ENCODE data around the gene SHISAL1.

The SHISAL1 gene

GRCh38 chr22:44298406-44299091 lies 14.2 kb downstream of the SHISAL1 start:
- no peak for DNase-seq

GRCh38 chr22:44297470-44298061 lies 15.2 kb downstream of the SHISAL1 start:
- no peak for DNase-seq

GRCh38 chr22:44295406-44295805 lies 17.3 kb downstream of the SHISAL1 start:
- no peak for DNase-seq

- DNase-seq: no peak
These were observed 18.9 kb downstream of the SHISAL1 start for GRCh38 chr22:44293876-44294275.

GRCh38 chr22:44293034-44293433 lies 19.7 kb downstream of the SHISAL1 start:
- no peak for DNase-seq

GRCh38 chr22:44292521-44292920 lies 20.2 kb downstream of the SHISAL1 start:
- no peak for DNase-seq

GRCh38 chr22:44291674-44292360 lies 20.9 kb downstream of the SHISAL1 start:
- DNase-seq: no peak

- no peak for DNase-seq
These were observed 21.5 kb downstream of the SHISAL1 start for GRCh38 chr22:44291265-44291664.

GRCh38 chr22:44289414-44290171 lies 23.2 kb downstream of the SHISAL1 start:
- DNase-seq: no peak

- DNase-seq: no peak
These were observed 23.8 kb downstream of the SHISAL1 start for GRCh38 chr22:44288913-44289312.

- DNase-seq: no peak
These were observed 25.0 kb downstream of the SHISAL1 start for GRCh38 chr22:44287741-44288140.

- DNase-seq: no peak
These were observed 25.5 kb downstream of the SHISAL1 start for GRCh38 chr22:44287121-44287693.

GRCh38 chr22:44286646-44287045 lies 26.1 kb downstream of the SHISAL1 start:
- no peak for DNase-seq

- no peak for DNase-seq
These were observed 28.0 kb downstream of the SHISAL1 start for GRCh38 chr22:44284711-44285110.

GRCh38 chr22:44281768-44282637 lies 30.7 kb downstream of the SHISAL1 start:
- DNase-seq: no peak

GRCh38 chr22:44280665-44281188 lies 32.0 kb downstream of the SHISAL1 start:
- no peak for DNase-seq

GRCh38 chr22:44279069-44279360 lies 33.7 kb downstream of the SHISAL1 start:
- no peak for DNase-seq

GRCh38 chr22:44278243-44279068 lies 34.3 kb downstream of the SHISAL1 start:
- DNase-seq: no peak

- no peak for DNase-seq
These were observed 35.2 kb downstream of the SHISAL1 start for GRCh38 chr22:44277386-44278135.

GRCh38 chr22:44276706-44277356 lies 35.9 kb downstream of the SHISAL1 start:
- DNase-seq: no peak
